BJ (cell line): Measurements from ENCODE around the gene BCAS3. TPM values are rescaled to one million over a fixed set of nuclear protein-coding genes. Genes with fewer than 3 reads are reported as not detected.

Experiments
- CTCF ChIA-PET: fragments of 350-600 bp; formaldehyde crosslinking; extraction: SDS; loops from one replicate; lab custom pipeline; 2021; ENCODE audit warnings: antibody characterized with exemption, inconsistent platforms; lab: Yijun Ruan, JAX
- POLR2A ChIA-PET: fragments of 300-600 bp; sonication (Branson Sonifier 250); formaldehyde crosslinking; extraction: SDS; loops from one replicate; lab custom pipeline; 2021; ENCODE audit warnings: antibody characterized with exemption; lab: Charles Lee
- DNase-seq: peaks from one replicate; pipeline ENCODE4 v3.0.0-alpha.2; 2011; ENCODE audit warnings: low read depth
- H3K27me3 ChIP-seq: 2 replicates; pipeline ENCODE4 v1.6.0; 2011; ENCODE audit warnings: low read length; ENCODE audit not compliant: control insufficient read depth, insufficient read depth
- H3K36me3 ChIP-seq: 2 replicates; pipeline ENCODE4 v1.5.1; 2011; ENCODE audit warnings: low read length; ENCODE audit not compliant: control insufficient read depth, insufficient read depth
- H3K4me3 ChIP-seq: 2 replicates; pipeline ENCODE4 v1.5.1; 2011; ENCODE audit warnings: low read depth, mild to moderate bottlenecking, control low read depth, low read length
- CTCF ChIP-seq: IDR thresholded peaks from 2 replicates; pipeline ENCODE4 v1.5.1; 2011; ENCODE audit warnings: low read depth, mild to moderate bottlenecking, control low read depth, inconsistent platforms, low read length, moderate library complexity; ENCODE audit not compliant: insufficient read depth
- polyA plus RNA-seq: library from polyadenylated mRNA; depleted of rRNA; stranded (reverse); fragments of >200 nt; gene quantifications from 2 replicates; pipeline ENCODE4 v1.2.3, GENCODE V29; 2011

Gene BCAS3
- polyA plus RNA-seq, 1 experiment: 19.5 TPM

GRCh38 chr17:61416211-61416539, 738.5 kb downstream of the BCAS3 start:
- Histone ChIP-seq H3K36me3 (no peaks in the 10 kb centered on the region; the same call in 1 of the 2 replicates), H3K4me3 (no peak overlapping the region), H3K27me3 (peaks cover 4% of the 10 kb centered on the region)
- POLR2A ChIA-PET: interaction anchor here (0.6 kb wide), 1 partner anchor 100 kb away, joined by 3 read pairs; no protein-coding TSS in a partner anchor
- CTCF ChIA-PET: interaction anchor here (0.6 to 14.0 kb wide), 15 partner anchors 19 to 650 kb away, joined by 3 to 206 read pairs (median 4); no protein-coding TSS in a partner anchor
- DNase-seq: no peak
- no peak for TF ChIP-seq CTCF

- peak; percentile 98 for TF ChIP-seq CTCF
- ChIA-PET CTCF (interaction anchor here (0.6 to 14.0 kb wide), 24 partner anchors 11 to 649 kb away, joined by 3 to 206 read pairs (median 4); no protein-coding TSS in a partner anchor), POLR2A (interaction anchor here (0.6 kb wide), 1 partner anchor 99 kb away, joined by 3 read pairs; no protein-coding TSS in a partner anchor)
- Histone ChIP-seq H3K27me3 (peaks cover 5% of the 10 kb centered on the region), H3K4me3 (0 out of 2 replicates have a peak overlapping the region, but pooled peaks have one; percentile 9), H3K36me3 (no peaks in the 10 kb centered on the region; the same call in 1 of the 2 replicates)
- peak; percentile 46 for DNase-seq
Measured at GRCh38 chr17:61416540-61417363, 739.1 kb downstream of the BCAS3 start.

- Histone ChIP-seq H3K36me3 (no peaks in the 10 kb centered on the region; the same call in 1 of the 2 replicates), H3K4me3 (no peak overlapping the region), H3K27me3 (peaks cover 5% of the 10 kb centered on the region)
- DNase-seq: no peak
- CTCF ChIA-PET: interaction anchor here (0.6 to 14.0 kb wide), 5 partner anchors 10 to 165 kb away, joined by 3 to 206 read pairs (median 9); no protein-coding TSS in a partner anchor
- TF ChIP-seq CTCF: no peak
- POLR2A ChIA-PET: no interaction called here
Measured at GRCh38 chr17:61418449-61418848, 740.8 kb downstream of the BCAS3 start.

GRCh38 chr17:61419496-61420046, 741.9 kb downstream of the BCAS3 start:
- H3K4me3 ChIP-seq: no peak overlapping the region
- no peak for DNase-seq
- H3K27me3 ChIP-seq: peaks cover 5% of the 10 kb centered on the region
- CTCF ChIA-PET: interaction anchor here (0.9 to 14.0 kb wide), 5 partner anchors 30 to 155 kb away, joined by 3 to 206 read pairs (median 9); no protein-coding TSS in a partner anchor
- no peaks in the 10 kb centered on the region for H3K36me3 ChIP-seq
- no peak for TF ChIP-seq CTCF
- POLR2A ChIA-PET: no interaction called here

GRCh38 chr17:61420052-61420451, 742.4 kb downstream of the BCAS3 start:
- Histone ChIP-seq H3K4me3 (no peak overlapping the region), H3K27me3 (peaks cover 5% of the 10 kb centered on the region), H3K36me3 (no peaks in the 10 kb centered on the region)
- no peak for TF ChIP-seq CTCF
- CTCF ChIA-PET: interaction anchor here (0.9 to 14.0 kb wide), 4 partner anchors 30 to 155 kb away, joined by 3 to 206 read pairs (median 7); no protein-coding TSS in a partner anchor
- POLR2A ChIA-PET: no interaction called here
- no peak for DNase-seq
